Activated T-helper 2 cell treated with anti-CD3 and anti-CD28 coated beads, Interferon-gamma antibody, Interleukin-2, Interleukin-4, amounts not matched to agents 10 μg/mL and 5 μg/mL and 100 μg/mL, durations not matched to agents 14 hours and 24 hours and 36 hours (primary cell): ENCODE results near the gene NTF3. TPM values are rescaled to one million over a fixed set of nuclear protein-coding genes. Genes with fewer than 3 reads are reported as not detected.

Experiments used
- DNase-seq: peaks from one replicate; pipeline ENCODE4 v3.0.0; 2021; ENCODE audit warnings: low spot score
- H3K27ac Mint-ChIP-seq: one replicate; pipeline ENCODE4 v1.8.0; 2021; ENCODE audit warnings: mixed read lengths
- H3K27me3 Mint-ChIP-seq: one replicate; pipeline ENCODE4 v1.8.0; 2021; ENCODE audit warnings: low read depth, mixed read lengths
- H3K36me3 Mint-ChIP-seq: one replicate; pipeline ENCODE4 v1.8.0; 2021; ENCODE audit warnings: low read depth, mixed read lengths
- H3K4me1 Mint-ChIP-seq: one replicate; pipeline ENCODE4 v1.8.0; 2021; ENCODE audit warnings: low read depth, mixed read lengths
- H3K4me3 Mint-ChIP-seq: one replicate; pipeline ENCODE4 v1.8.0; 2021; ENCODE audit warnings: low read depth, mild to moderate bottlenecking, moderate library complexity, mixed read lengths
- H3K9me3 Mint-ChIP-seq: one replicate; pipeline ENCODE4 v1.8.0; 2021; ENCODE audit warnings: mixed read lengths
- intact Hi-C: fragments of 100-400 bp; cut with micrococcal nuclease; formaldehyde crosslinking; loops from one replicate; pipeline ENCODE4 v1.15.1; 2023
- total RNA-seq: library from RNA; stranded (reverse); gene quantifications from 2 replicates; pipeline ENCODE4 v1.2.3, GENCODE V29; 2022

NTF3 gene
- total RNA-seq, 1 donor from 2014 or later = not detected

GRCh38 chr12:5473076-5473782 lies 41.3 kb downstream of the NTF3 start:
- no peak for DNase-seq
- H3K27ac Mint-ChIP-seq = no peak overlapping the region
- H3K9me3 Mint-ChIP-seq = no peaks in the 10 kb centered on the region
- intact Hi-C loops = no loop called here
- no peak overlapping the region for H3K4me3 Mint-ChIP-seq
- H3K27me3 Mint-ChIP-seq = no peaks in the 10 kb centered on the region
- H3K36me3 Mint-ChIP-seq = no peaks in the 10 kb centered on the region
- no peaks in the 10 kb centered on the region for H3K4me1 Mint-ChIP-seq

- intact Hi-C loops = no loop called here
- Mint-ChIP-seq H3K27me3 (no peaks in the 10 kb centered on the region), H3K9me3 (no peaks in the 10 kb centered on the region), H3K4me3 (no peak overlapping the region), H3K36me3 (no peaks in the 10 kb centered on the region), H3K4me1 (no peaks in the 10 kb centered on the region), H3K27ac (no peak overlapping the region)
- DNase-seq = no peak
These were observed 41.8 kb downstream of the NTF3 start for GRCh38 chr12:5473783-5474116.

GRCh38 chr12:5476356-5476755 lies 44.4 kb downstream of the NTF3 start:
- no peaks in the 10 kb centered on the region for H3K36me3 Mint-ChIP-seq
- no peaks in the 10 kb centered on the region for H3K27me3 Mint-ChIP-seq
- H3K4me1 Mint-ChIP-seq = no peaks in the 10 kb centered on the region
- no peak overlapping the region for H3K4me3 Mint-ChIP-seq
- no peak overlapping the region for H3K27ac Mint-ChIP-seq
- intact Hi-C loops = no loop called here
- H3K9me3 Mint-ChIP-seq = no peaks in the 10 kb centered on the region
- DNase-seq = no peak

GRCh38 chr12:5478081-5478706 lies 46.3 kb downstream of the NTF3 start:
- intact Hi-C loops = no loop called here
- no peak for DNase-seq

GRCh38 chr12:5479761-5480160 lies 47.9 kb downstream of the NTF3 start:
- H3K27ac Mint-ChIP-seq = no peak overlapping the region
- H3K4me3 Mint-ChIP-seq = no peak overlapping the region
- no peaks in the 10 kb centered on the region for H3K36me3 Mint-ChIP-seq
- intact Hi-C loops = no loop called here
- H3K27me3 Mint-ChIP-seq = no peaks in the 10 kb centered on the region
- H3K9me3 Mint-ChIP-seq = no peaks in the 10 kb centered on the region
- DNase-seq = no peak
- no peaks in the 10 kb centered on the region for H3K4me1 Mint-ChIP-seq

More at GRCh38 chr12:5478081-5478706, 46.3 kb downstream of the NTF3 start:
- no peaks in the 10 kb centered on the region for H3K9me3 Mint-ChIP-seq
- no peaks in the 10 kb centered on the region for H3K36me3 Mint-ChIP-seq
- no peak overlapping the region for H3K27ac Mint-ChIP-seq
- H3K27me3 Mint-ChIP-seq = no peaks in the 10 kb centered on the region
- no peak overlapping the region for H3K4me3 Mint-ChIP-seq
- no peaks in the 10 kb centered on the region for H3K4me1 Mint-ChIP-seq

GRCh38 chr12:5480218-5480937 lies 48.5 kb downstream of the NTF3 start:
- Mint-ChIP-seq H3K36me3 (no peaks in the 10 kb centered on the region), H3K9me3 (no peaks in the 10 kb centered on the region), H3K4me1 (no peaks in the 10 kb centered on the region), H3K4me3 (no peak overlapping the region), H3K27ac (no peak overlapping the region), H3K27me3 (no peaks in the 10 kb centered on the region)
- intact Hi-C loops = no loop called here
- DNase-seq = no peak

GRCh38 chr12:5480938-5481303 lies 49.0 kb downstream of the NTF3 start:
- H3K4me3 Mint-ChIP-seq = no peak overlapping the region
- intact Hi-C loops = no loop called here
- H3K9me3 Mint-ChIP-seq = no peaks in the 10 kb centered on the region
- no peaks in the 10 kb centered on the region for H3K36me3 Mint-ChIP-seq
- H3K4me1 Mint-ChIP-seq = no peaks in the 10 kb centered on the region
- H3K27me3 Mint-ChIP-seq = no peaks in the 10 kb centered on the region
- no peak for DNase-seq
- H3K27ac Mint-ChIP-seq = no peak overlapping the region

GRCh38 chr12:5481645-5482044 lies 49.7 kb downstream of the NTF3 start:
- no peaks in the 10 kb centered on the region for H3K4me1 Mint-ChIP-seq
- no peaks in the 10 kb centered on the region for H3K36me3 Mint-ChIP-seq
- no peak overlapping the region for H3K27ac Mint-ChIP-seq
- intact Hi-C loops = no loop called here
- H3K27me3 Mint-ChIP-seq = no peaks in the 10 kb centered on the region
- DNase-seq = no peak
- H3K4me3 Mint-ChIP-seq = no peak overlapping the region
- no peaks in the 10 kb centered on the region for H3K9me3 Mint-ChIP-seq

- no peaks in the 10 kb centered on the region for H3K27me3 Mint-ChIP-seq
- H3K36me3 Mint-ChIP-seq = no peaks in the 10 kb centered on the region
- H3K27ac Mint-ChIP-seq = no peak overlapping the region
- no peaks in the 10 kb centered on the region for H3K9me3 Mint-ChIP-seq
- intact Hi-C loops = no loop called here
- no peak for DNase-seq
- no peak overlapping the region for H3K4me3 Mint-ChIP-seq
- H3K4me1 Mint-ChIP-seq = no peaks in the 10 kb centered on the region
These were observed 52.5 kb downstream of the NTF3 start for GRCh38 chr12:5484426-5484825.

- H3K36me3 Mint-ChIP-seq = no peaks in the 10 kb centered on the region
- H3K27me3 Mint-ChIP-seq = no peaks in the 10 kb centered on the region
These were observed 53.5 kb downstream of the NTF3 start for GRCh38 chr12:5485454-5485853.

GRCh38 chr12:5487076-5487475 lies 55.2 kb downstream of the NTF3 start:
- intact Hi-C loops = no loop called here
- no peaks in the 10 kb centered on the region for H3K36me3 Mint-ChIP-seq
- no peak overlapping the region for H3K27ac Mint-ChIP-seq
- H3K27me3 Mint-ChIP-seq = no peaks in the 10 kb centered on the region
- H3K9me3 Mint-ChIP-seq = no peaks in the 10 kb centered on the region
- no peak overlapping the region for H3K4me3 Mint-ChIP-seq
- no peaks in the 10 kb centered on the region for H3K4me1 Mint-ChIP-seq
- no peak for DNase-seq

More at GRCh38 chr12:5485454-5485853, 53.5 kb downstream of the NTF3 start:
- Mint-ChIP-seq H3K27ac (no peak overlapping the region), H3K4me1 (no peaks in the 10 kb centered on the region), H3K9me3 (no peaks in the 10 kb centered on the region), H3K4me3 (no peak overlapping the region)
- DNase-seq = no peak
- intact Hi-C loops = no loop called here

GRCh38 chr12:5487948-5488625 lies 56.2 kb downstream of the NTF3 start:
- Mint-ChIP-seq H3K4me1 (no peaks in the 10 kb centered on the region), H3K27me3 (no peaks in the 10 kb centered on the region), H3K4me3 (no peak overlapping the region), H3K36me3 (no peaks in the 10 kb centered on the region), H3K9me3 (no peaks in the 10 kb centered on the region), H3K27ac (no peak overlapping the region)
- DNase-seq = no peak
- intact Hi-C loops = no loop called here

GRCh38 chr12:5488626-5488955 lies 56.7 kb downstream of the NTF3 start:
- Mint-ChIP-seq H3K27me3 (no peaks in the 10 kb centered on the region), H3K4me3 (no peak overlapping the region), H3K4me1 (no peaks in the 10 kb centered on the region), H3K36me3 (no peaks in the 10 kb centered on the region), H3K27ac (no peak overlapping the region), H3K9me3 (no peaks in the 10 kb centered on the region)
- no peak for DNase-seq
- intact Hi-C loops = no loop called here
